ENCODE measurements around the gene OR5C1.
"Not testable (repeated sequence)": the region's sequence is repeated elsewhere in the genome, so short reads cannot be mapped to it uniquely, and the experiment has no call there.

The OR5C1 gene

DNA sequence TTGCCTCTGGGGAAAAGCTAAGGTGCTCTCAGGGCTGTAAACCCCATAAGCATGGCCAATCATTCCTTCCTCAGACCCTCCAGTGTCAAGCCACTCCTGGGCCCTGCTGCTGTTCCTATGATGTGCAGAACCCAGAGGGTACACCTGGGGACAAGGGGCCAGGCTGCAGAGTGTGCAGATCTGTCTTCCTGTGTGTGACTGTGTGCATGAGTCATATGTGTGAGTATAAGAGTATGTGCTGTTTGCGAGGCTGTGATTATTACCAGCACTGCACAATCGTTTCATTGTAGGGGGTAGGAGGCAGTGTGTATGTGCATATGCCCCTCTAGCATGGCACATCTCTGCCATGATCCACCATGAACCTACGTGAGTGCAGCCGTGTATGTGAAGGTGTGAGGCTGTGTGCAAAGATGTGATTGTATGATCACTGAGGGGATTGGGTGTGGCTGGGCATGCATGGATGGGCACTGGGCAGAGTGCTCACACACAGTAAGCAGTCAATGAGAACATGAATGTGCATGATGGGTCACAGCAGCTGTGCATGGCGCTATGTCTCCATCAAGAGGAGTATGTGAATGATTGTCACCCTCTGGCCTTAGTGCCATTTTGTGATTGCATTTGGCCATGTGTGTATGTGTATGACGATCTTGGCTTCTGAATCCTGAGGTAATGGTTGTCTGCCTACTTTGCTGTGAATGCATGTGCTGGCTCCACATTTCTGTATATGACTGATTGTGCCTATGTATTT lies 8.8 kb downstream of the OR5C1 start:
- no peak overlapping the region for H2AFZ ChIP-seq (ENCODE audit: low read depth, low read length)
- no peak overlapping the region for H3K4me3 ChIP-seq (ENCODE audit: low read length)
- H3K4me1 ChIP-seq (ENCODE audit: insufficient read depth, low read length) = no peaks in the 10 kb centered on the region
- no peaks in the 10 kb centered on the region for H3K36me3 ChIP-seq (ENCODE audit: insufficient read depth, low read length)
- H3K9me3 ChIP-seq (ENCODE audit: low read length) = no peaks in the 10 kb centered on the region
- no peaks in the 10 kb centered on the region for H3K27me3 ChIP-seq (ENCODE audit: insufficient read depth, low read length)

GRCh38 chr9:122800066-122801060 lies 11.6 kb downstream of the OR5C1 start, which contains the start of gene OR1K1:
Gene OR1K1 (plus strand): TSS chr9:122800123. CDS start chr9:122800123, 0 bp downstream.
- H3K9me3 ChIP-seq (ENCODE audit: low read length) = no peaks in the 10 kb centered on the region

DNA sequence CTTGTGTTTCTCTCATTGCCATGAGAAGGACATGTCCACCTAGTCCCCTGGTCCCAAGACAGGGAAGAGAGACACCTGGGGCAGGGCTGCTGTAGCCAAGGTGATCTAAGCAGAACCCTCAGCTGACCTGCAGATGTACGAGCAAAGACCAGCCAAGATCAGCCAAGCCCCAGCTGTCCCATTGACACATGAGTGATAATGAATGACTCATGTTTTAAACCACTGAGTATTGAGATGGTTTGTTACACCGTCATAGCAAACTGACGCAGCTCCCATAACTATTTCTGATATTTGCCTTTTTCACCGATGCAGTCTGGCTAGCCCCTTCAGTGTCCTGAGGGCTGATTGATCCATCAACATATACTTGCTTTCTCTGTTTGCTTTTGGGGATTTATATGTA lies 17.9 kb downstream of the OR5C1 start:
- no peak overlapping the region for H2AFZ ChIP-seq (ENCODE audit: low read depth, low read length)
- no peaks in the 10 kb centered on the region for H3K27me3 ChIP-seq (ENCODE audit: insufficient read depth, low read length)
- no peaks in the 10 kb centered on the region for H3K9me3 ChIP-seq (ENCODE audit: low read length)
- no peaks in the 10 kb centered on the region for H3K36me3 ChIP-seq (ENCODE audit: insufficient read depth, low read length)
- H3K4me1 ChIP-seq (ENCODE audit: insufficient read depth, low read length) = no peaks in the 10 kb centered on the region
- no peak overlapping the region for H3K4me3 ChIP-seq (ENCODE audit: low read length)

More at GRCh38 chr9:122800066-122801060, 11.6 kb downstream of the OR5C1 start, which contains the start of gene OR1K1:
- H2AFZ ChIP-seq (ENCODE audit: low read depth, low read length) = no peak within 1 kb of the TSS
- H3K4me1 ChIP-seq (ENCODE audit: insufficient read depth, low read length) = no peaks in the 10 kb centered on the region
- no peak within 1 kb of the TSS for H3K4me3 ChIP-seq (ENCODE audit: low read length)
- no peaks in the 10 kb centered on the region for H3K36me3 ChIP-seq (ENCODE audit: insufficient read depth, low read length)
- H3K27me3 ChIP-seq (ENCODE audit: insufficient read depth, low read length) = no peaks in the 10 kb centered on the region

DNA sequence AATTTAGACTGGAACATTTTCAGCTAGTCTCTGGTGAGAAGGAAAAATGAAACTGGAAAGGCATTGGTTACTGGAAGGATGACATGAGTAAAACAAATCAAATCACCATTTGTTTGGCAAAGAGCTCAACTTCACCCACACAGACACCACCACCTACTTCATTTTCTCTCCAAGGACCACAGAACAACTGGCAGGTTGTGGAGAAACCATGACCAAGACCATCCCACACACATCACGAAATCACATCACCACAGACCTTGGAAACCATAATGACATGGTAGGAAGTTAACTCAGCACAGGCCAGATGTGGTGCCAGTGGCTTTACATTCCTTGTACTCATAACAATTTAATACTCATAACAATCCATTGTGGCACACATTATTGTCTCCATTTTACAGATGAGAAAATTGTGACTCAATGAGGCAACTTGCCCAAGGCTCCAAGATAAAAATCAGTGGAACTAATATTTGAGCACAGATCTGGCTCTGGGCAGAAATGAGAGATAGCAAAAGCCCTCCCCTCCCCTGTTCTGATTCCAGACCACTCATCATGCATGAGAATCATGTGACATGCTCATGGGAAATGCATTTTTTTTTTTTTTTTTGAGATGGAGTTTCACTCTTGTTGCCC lies 18.7 kb downstream of the OR5C1 start:
- H3K36me3 ChIP-seq (ENCODE audit: insufficient read depth, low read length) = no peaks in the 10 kb centered on the region

GRCh38 chr9:122808141-122808540 lies 19.4 kb downstream of the OR5C1 start:
- Histone ChIP-seq H3K9me3 (ENCODE audit: low read length) (no peaks in the 10 kb centered on the region), H3K27me3 (ENCODE audit: insufficient read depth, low read length) (no peaks in the 10 kb centered on the region), H2AFZ (ENCODE audit: low read depth, low read length) (no peak overlapping the region), H3K4me1 (ENCODE audit: insufficient read depth, low read length) (no peaks in the 10 kb centered on the region), H3K36me3 (ENCODE audit: insufficient read depth, low read length) (no peaks in the 10 kb centered on the region), H3K4me3 (ENCODE audit: low read length) (no peak overlapping the region)

More for the DNA sequence above, 18.7 kb downstream of the OR5C1 start:
- Histone ChIP-seq H2AFZ (ENCODE audit: low read depth, low read length) (no peak overlapping the region), H3K4me3 (ENCODE audit: low read length) (no peak overlapping the region), H3K9me3 (ENCODE audit: low read length) (no peaks in the 10 kb centered on the region), H3K4me1 (ENCODE audit: insufficient read depth, low read length) (no peaks in the 10 kb centered on the region), H3K27me3 (ENCODE audit: insufficient read depth, low read length) (no peaks in the 10 kb centered on the region)

DNA sequence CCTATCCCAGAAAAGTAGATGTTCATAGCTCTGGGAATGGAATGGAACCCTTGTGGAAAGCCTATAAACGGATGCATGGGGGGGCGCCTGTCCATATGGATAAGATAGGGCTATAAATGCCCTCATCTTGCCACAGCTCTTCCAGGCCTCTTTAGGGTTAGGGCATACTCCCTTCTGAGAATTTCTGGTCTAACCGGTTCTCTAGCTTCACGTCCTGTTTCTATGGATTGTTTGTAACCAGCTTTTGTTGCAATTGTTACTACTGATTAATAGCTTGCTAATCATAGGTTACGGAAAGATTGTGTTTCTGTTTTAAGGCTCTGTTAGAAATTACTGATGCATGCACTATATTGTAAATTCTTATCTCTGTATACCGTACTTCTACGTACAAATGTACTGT lies 20.5 kb downstream of the OR5C1 start:
- H3K4me3 ChIP-seq (ENCODE audit: low read length); H3K4me1 ChIP-seq (ENCODE audit: insufficient read depth, low read length); H3K27me3 ChIP-seq (ENCODE audit: insufficient read depth, low read length); H3K9me3 ChIP-seq (ENCODE audit: low read length); H2AFZ ChIP-seq (ENCODE audit: low read depth, low read length); H3K36me3 ChIP-seq (ENCODE audit: insufficient read depth, low read length): not testable (repeated sequence)

DNA sequence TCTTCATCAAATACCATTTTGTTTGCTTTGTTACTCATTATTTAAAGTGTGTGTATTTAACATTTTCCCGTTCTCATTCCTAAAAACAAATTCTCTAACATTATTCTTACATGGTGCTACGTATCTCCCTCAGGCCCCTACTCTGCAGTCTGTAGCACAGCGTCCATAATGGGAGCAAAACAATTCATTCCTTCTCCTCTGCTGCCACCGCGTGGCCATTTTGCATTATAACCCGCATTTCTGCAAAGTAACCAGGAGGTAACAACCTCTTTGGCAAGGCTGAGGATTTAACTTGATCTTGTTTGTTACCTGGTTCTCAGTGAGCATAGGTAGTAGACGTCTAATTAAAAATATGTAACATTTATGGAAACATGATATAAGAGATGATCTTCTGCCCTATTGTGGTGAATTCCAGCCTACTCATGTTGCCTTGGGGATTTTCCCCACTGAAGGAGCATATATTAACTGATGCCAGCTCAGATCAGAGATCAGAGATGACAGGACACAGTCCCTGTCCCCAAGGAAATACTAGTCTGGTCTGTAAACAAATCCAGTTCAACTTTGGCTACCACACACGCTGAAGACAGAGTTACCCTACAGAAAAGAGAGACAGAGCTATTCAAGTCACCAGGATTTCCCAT lies 21.7 kb downstream of the OR5C1 start:
- no peak overlapping the region for H3K4me3 ChIP-seq (ENCODE audit: low read length)
- no peaks in the 10 kb centered on the region for H3K27me3 ChIP-seq (ENCODE audit: insufficient read depth, low read length)
- no peaks in the 10 kb centered on the region for H3K9me3 ChIP-seq (ENCODE audit: low read length)
- H3K36me3 ChIP-seq (ENCODE audit: insufficient read depth, low read length) = peaks cover 3% of the 10 kb centered on the region
- H3K4me1 ChIP-seq (ENCODE audit: insufficient read depth, low read length) = no peaks in the 10 kb centered on the region
- no peak overlapping the region for H2AFZ ChIP-seq (ENCODE audit: low read depth, low read length)

GRCh38 chr9:122812736-122813135 lies 24.0 kb downstream of the OR5C1 start:
- H3K4me3 ChIP-seq (ENCODE audit: low read length) = no peak overlapping the region
- H2AFZ ChIP-seq (ENCODE audit: low read depth, low read length) = no peak overlapping the region
- H3K4me1 ChIP-seq (ENCODE audit: insufficient read depth, low read length) = no peaks in the 10 kb centered on the region
- H3K36me3 ChIP-seq (ENCODE audit: insufficient read depth, low read length) = peaks cover 13% of the 10 kb centered on the region
- no peaks in the 10 kb centered on the region for H3K9me3 ChIP-seq (ENCODE audit: low read length)
- no peaks in the 10 kb centered on the region for H3K27me3 ChIP-seq (ENCODE audit: insufficient read depth, low read length)

- Histone ChIP-seq H3K36me3 (ENCODE audit: insufficient read depth, low read length) (peaks cover 24% of the 10 kb centered on the region), H3K27me3 (ENCODE audit: insufficient read depth, low read length) (no peaks in the 10 kb centered on the region), H3K9me3 (ENCODE audit: low read length) (no peaks in the 10 kb centered on the region), H3K4me1 (ENCODE audit: insufficient read depth, low read length) (no peaks in the 10 kb centered on the region), H2AFZ (ENCODE audit: low read depth, low read length) (no peak overlapping the region), H3K4me3 (ENCODE audit: low read length) (no peak overlapping the region)
These were observed 25.8 kb downstream of the OR5C1 start for GRCh38 chr9:122814545-122814944.

DNA sequence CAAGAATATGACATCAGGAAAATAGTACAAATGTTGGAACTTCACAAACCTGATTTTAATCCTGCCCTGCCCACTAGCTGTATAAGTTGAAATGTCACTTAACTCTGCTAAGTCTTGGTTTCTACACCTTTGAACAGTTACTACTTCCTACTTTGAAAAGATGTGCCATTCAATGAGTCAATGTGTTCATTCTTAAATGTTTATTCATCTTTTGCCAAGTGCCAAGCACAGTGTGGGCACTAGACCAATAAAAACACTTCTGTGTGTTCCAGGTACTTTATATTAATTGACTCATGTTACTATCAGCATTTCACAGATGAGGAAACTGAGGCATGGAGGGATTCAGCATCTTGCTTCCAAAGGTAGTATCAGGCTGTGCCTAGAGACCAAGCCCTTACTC lies 26.8 kb downstream of the OR5C1 start:
- Histone ChIP-seq H3K4me1 (ENCODE audit: insufficient read depth, low read length) (no peaks in the 10 kb centered on the region), H3K36me3 (ENCODE audit: insufficient read depth, low read length) (peaks cover 33% of the 10 kb centered on the region)

DNA sequence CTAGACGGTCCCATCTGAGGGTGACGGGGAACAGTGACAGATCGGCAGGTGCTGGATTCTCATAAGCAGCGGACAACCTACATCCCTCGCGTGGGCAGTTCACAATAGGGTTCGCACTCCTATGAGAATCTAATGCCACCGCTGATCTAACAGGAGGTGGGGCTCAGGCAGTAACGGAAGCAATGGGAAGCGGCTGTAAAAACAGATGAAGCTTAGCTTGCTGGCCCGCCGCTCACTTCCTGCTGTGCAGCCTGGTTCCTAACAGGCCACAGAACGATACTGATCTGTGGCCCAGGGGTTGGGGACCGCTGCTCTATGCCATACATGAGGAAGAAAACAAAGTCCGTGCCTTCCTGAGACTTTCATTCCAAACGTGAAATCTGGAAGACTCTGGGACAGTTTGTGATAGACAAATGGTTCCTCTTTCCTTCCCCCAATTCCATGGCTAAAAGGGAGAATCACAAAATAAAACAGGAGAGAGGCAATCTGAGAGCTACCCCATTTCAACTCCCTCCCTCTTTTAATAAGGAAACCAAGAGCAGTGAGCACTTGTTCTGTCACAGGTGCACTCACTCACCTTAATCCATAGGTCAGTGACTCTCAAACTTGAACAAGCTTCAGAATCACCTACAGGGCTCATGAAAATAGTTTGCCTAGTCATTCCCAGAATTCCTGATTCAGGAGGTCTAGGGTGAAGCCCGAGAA lies 27.6 kb downstream of the OR5C1 start:
- Histone ChIP-seq H3K36me3 (ENCODE audit: insufficient read depth, low read length) (peaks cover 38% of the 10 kb centered on the region), H2AFZ (ENCODE audit: low read depth, low read length) (no peak overlapping the region), H3K9me3 (ENCODE audit: low read length) (no peaks in the 10 kb centered on the region), H3K4me3 (ENCODE audit: low read length) (no peak overlapping the region), H3K4me1 (ENCODE audit: insufficient read depth, low read length) (no peaks in the 10 kb centered on the region), H3K27me3 (ENCODE audit: insufficient read depth, low read length) (no peaks in the 10 kb centered on the region)

More for the DNA sequence above, 26.8 kb downstream of the OR5C1 start:
- Histone ChIP-seq H2AFZ (ENCODE audit: low read depth, low read length) (no peak overlapping the region), H3K27me3 (ENCODE audit: insufficient read depth, low read length) (no peaks in the 10 kb centered on the region), H3K9me3 (ENCODE audit: low read length) (no peaks in the 10 kb centered on the region), H3K4me3 (ENCODE audit: low read length) (no peak overlapping the region)

DNA sequence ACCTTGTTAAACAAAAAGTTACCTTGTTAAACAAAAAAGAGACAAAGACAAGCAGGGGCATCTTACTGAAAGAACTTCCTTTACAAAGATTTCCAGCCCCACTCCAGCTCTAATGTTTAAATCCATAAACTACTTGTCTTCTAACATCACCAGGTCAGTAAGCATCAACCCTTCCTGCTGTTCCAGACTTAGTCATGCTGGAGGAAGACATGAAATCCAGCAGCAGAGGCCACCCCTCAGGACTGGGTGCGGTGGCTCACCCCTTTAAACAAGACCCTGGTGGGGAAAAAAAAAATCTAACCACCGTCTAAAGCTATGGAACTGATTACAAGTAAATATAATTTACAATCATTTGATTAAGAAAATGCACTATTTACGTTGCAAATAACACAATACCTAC lies 30.6 kb downstream of the OR5C1 start:
- peaks cover 61% of the 10 kb centered on the region for H3K36me3 ChIP-seq (ENCODE audit: insufficient read depth, low read length)

More for the DNA sequence above, 30.6 kb downstream of the OR5C1 start:
- no peaks in the 10 kb centered on the region for H3K4me1 ChIP-seq (ENCODE audit: insufficient read depth, low read length)
- no peak overlapping the region for H3K4me3 ChIP-seq (ENCODE audit: low read length)
- no peaks in the 10 kb centered on the region for H3K9me3 ChIP-seq (ENCODE audit: low read length)
- H3K27me3 ChIP-seq (ENCODE audit: insufficient read depth, low read length) = no peaks in the 10 kb centered on the region
- H2AFZ ChIP-seq (ENCODE audit: low read depth, low read length) = no peak overlapping the region

All from neuron (in vitro differentiated cells).